ENCODE measurements around the gene MEDAG.
"Not testable (repeated sequence)": the region's sequence is repeated elsewhere in the genome, so short reads cannot be mapped to it uniquely, and the experiment has no call there.

The MEDAG gene

GRCh38 chr13:30907121-30907861 is 1.2 kb downstream of the MEDAG start:
- DNase-seq (ENCODE audit: low read depth): no peak

GRCh38 chr13:30908416-30908980 is 2.4 kb downstream of the MEDAG start:
- no peak for DNase-seq (ENCODE audit: low read depth)

GRCh38 chr13:30910676-30911075 is 4.6 kb downstream of the MEDAG start:
- DNase-seq (ENCODE audit: low read depth): no peak

- no peak for DNase-seq (ENCODE audit: low read depth)
These were observed 9.8 kb downstream of the MEDAG start for GRCh38 chr13:30915691-30916541.

GRCh38 chr13:30916991-30917390 is 10.9 kb downstream of the MEDAG start:
- DNase-seq (ENCODE audit: low read depth): no peak

GRCh38 chr13:30918662-30919405 is 12.8 kb downstream of the MEDAG start:
- no peak for DNase-seq (ENCODE audit: low read depth)

GRCh38 chr13:30920162-30920909 is 14.3 kb downstream of the MEDAG start:
- DNase-seq (ENCODE audit: low read depth): no peak

- no peak for DNase-seq (ENCODE audit: low read depth)
These were observed 17.3 kb downstream of the MEDAG start for GRCh38 chr13:30923418-30923817.

GRCh38 chr13:30924721-30925120 is 18.6 kb downstream of the MEDAG start:
- DNase-seq (ENCODE audit: low read depth): no peak

GRCh38 chr13:30925429-30925828 is 19.4 kb downstream of the MEDAG start:
- DNase-seq (ENCODE audit: low read depth): no peak

- DNase-seq (ENCODE audit: low read depth): no peak
These were observed 20.7 kb downstream of the MEDAG start for GRCh38 chr13:30926781-30927180.

GRCh38 chr13:30927188-30927587 is 21.1 kb downstream of the MEDAG start:
- DNase-seq (ENCODE audit: low read depth): not testable (repeated sequence)

- DNase-seq (ENCODE audit: low read depth): no peak
These were observed 21.5 kb downstream of the MEDAG start for GRCh38 chr13:30927595-30927994.

- no peak for DNase-seq (ENCODE audit: low read depth)
These were observed 22.9 kb downstream of the MEDAG start for GRCh38 chr13:30928978-30929377.

GRCh38 chr13:30932481-30933353 is 26.6 kb downstream of the MEDAG start, which contains the start of gene TEX26:
TSS of gene TEX26 (plus strand) at chr13:30932656. CDS start at chr13:30932716, 60 bp downstream.
- DNase-seq (ENCODE audit: low read depth): no peak

- DNase-seq (ENCODE audit: low read depth): no peak
These were observed 27.2 kb downstream of the MEDAG start for GRCh38 chr13:30933354-30933670.

GRCh38 chr13:30934381-30934780 is 28.3 kb downstream of the MEDAG start:
- DNase-seq (ENCODE audit: low read depth): no peak

- DNase-seq (ENCODE audit: low read depth): no peak
These were observed 28.7 kb downstream of the MEDAG start for GRCh38 chr13:30934803-30935202.

GRCh38 chr13:30936971-30937370 is 30.9 kb downstream of the MEDAG start:
- no peak for DNase-seq (ENCODE audit: low read depth)

- no peak for DNase-seq (ENCODE audit: low read depth)
These were observed 37.8 kb downstream of the MEDAG start for GRCh38 chr13:30943881-30944280.

All from GM04503 (cell line).